T-cell (primary cell): Measurements from ENCODE around the gene ZNF121. TPM values are rescaled to one million over a fixed set of nuclear protein-coding genes. Genes with fewer than 3 reads are reported as not detected.

Source experiments
- ATAC-seq, 4 experiments: fragments of 200-7000 bp in 3 of 4; fragments of 150-1000 bp in 1 of 4; cut with Tn5 transposase; replicated peaks in 1 of 4; 1 replicate in 3 of 4; 2 replicates in 1 of 4; pipeline ENCODE4 v1.10.0; 2021; ENCODE audit warnings: moderate library complexity in 3 of 4, mild to moderate bottlenecking in 2 of 4, moderate number of reproducible peaks in 1 of 4
- CTCF ChIA-PET, 2 donors: fragments of 300-600 bp; sonication (Branson Sonifier 250); formaldehyde crosslinking; loops; one replicate each; lab custom pipeline; 2022; ENCODE audit warnings: antibody characterized with exemption in 2 of 2; lab: Charles Lee
- POLR2A ChIA-PET, 2 donors: fragments of 300-600 bp; sonication (Branson Sonifier 250); formaldehyde crosslinking; loops; one replicate each; lab custom pipeline; 2022; ENCODE audit warnings: antibody characterized with exemption in 2 of 2; lab: Charles Lee
- DNase-seq, 35 experiments: peaks; one replicate each; pipeline versions ENCODE4 v3.0.0 to v3.0.0-alpha.2; 2013 to 2023
- H3K27ac ChIP-seq: one replicate; pipeline ENCODE4 v1.5.1; 2013; ENCODE audit warnings: low read length
- H3K27me3 ChIP-seq, 2 experiments: replicated peaks in 1 of 2; 1 replicate in 1 of 2; 2 replicates in 1 of 2; pipeline versions ENCODE4 v1.6.1 to v1.7.0; 2013; ENCODE audit warnings: low read length in 1 of 2, mixed read lengths in 1 of 2; ENCODE audit not compliant: control insufficient read depth in 2 of 2, insufficient read depth in 2 of 2; ENCODE audit errors: extremely low read depth in 1 of 2
- H3K36me3 ChIP-seq, 2 donors: 1 replicate in 1 of 2; 2 replicates in 1 of 2; pipeline versions ENCODE4 v1.6.1 to v1.7.0; 2013; ENCODE audit warnings: low read length in 1 of 2; ENCODE audit not compliant: control insufficient read depth in 2 of 2, insufficient read depth in 1 of 2; ENCODE audit errors: extremely low read depth in 1 of 2
- H3K4me1 ChIP-seq, 2 experiments: 1 replicate in 1 of 2; 2 replicates in 1 of 2; pipeline versions ENCODE4 v1.6.1 to v1.7.0; 2013; ENCODE audit warnings: low read length in 2 of 2, mixed read lengths in 1 of 2; ENCODE audit not compliant: insufficient read depth in 2 of 2, control insufficient read depth in 1 of 2; ENCODE audit errors: extremely low read depth in 1 of 2
- H3K4me3 ChIP-seq, 2 donors: 1 replicate in 1 of 2; 2 replicates in 1 of 2; pipeline versions ENCODE4 v1.5.1 to v1.7.0; 2013; ENCODE audit warnings: mild to moderate bottlenecking in 2 of 2, low read length in 1 of 2, moderate library complexity in 1 of 2; ENCODE audit not compliant: control insufficient read depth in 1 of 2; ENCODE audit errors: extremely low read depth in 1 of 2
- H3K9me3 ChIP-seq: 2 replicates; pipeline ENCODE4 v1.7.0; 2013
- H3K27ac Mint-ChIP-seq, 2 donors: one replicate each; pipeline ENCODE4 v1.8.0; 2020 to 2021; ENCODE audit warnings: mild to moderate bottlenecking in 2 of 2, mixed read lengths in 2 of 2
- H3K27me3 Mint-ChIP-seq, 2 donors: one replicate each; pipeline ENCODE4 v1.8.0; 2021 to 2022; ENCODE audit warnings: mixed read lengths in 2 of 2
- H3K36me3 Mint-ChIP-seq: one replicate; pipeline ENCODE4 v1.8.0; 2021; ENCODE audit warnings: mixed read lengths
- H3K4me1 Mint-ChIP-seq, 3 donors: one replicate each; pipeline ENCODE4 v1.8.0; 2020 to 2022; ENCODE audit warnings: mixed read lengths in 3 of 3, mild to moderate bottlenecking in 1 of 3
- H3K4me3 Mint-ChIP-seq, 3 donors: one replicate each; pipeline ENCODE4 v1.8.0; 2020 to 2022; ENCODE audit warnings: mild to moderate bottlenecking in 3 of 3, mixed read lengths in 3 of 3, moderate library complexity in 3 of 3
- H3K9me3 Mint-ChIP-seq, 3 donors: one replicate each; pipeline ENCODE4 v1.8.0; 2020 to 2022; ENCODE audit warnings: mixed read lengths in 3 of 3
- WGBS: methylation state at CpG from one replicate; pipeline ENCODE4 v1.1.5; 2013; ENCODE audit warnings: missing lambda C conversion rate; ENCODE audit not compliant: insufficient coverage; 5-methylcytosine and 5-hydroxymethylcytosine counted together
- total RNA-seq, 35 experiments: library from RNA in 6 of 35; stranded (reverse) in 6 of 35; fragments of 120-200 nt in 1 of 35; gene quantifications; one replicate each; pipeline versions ENCODE4 v1.2.1 to v1.2.4 and lab custom pipeline; 2013 to 2026

The ZNF121 gene
- total RNA-seq, 5 donors from 2014 or later (not counting 1 experiment from before 2014, with no cell fraction given): 36.6 to 53.4 (median 48.4) TPM

GRCh38 chr19:9528757-9529336 lies 55.5 kb downstream of the ZNF121 start:
- no peaks in the 10 kb centered on the region for H3K4me1 ChIP-seq
- H3K27ac ChIP-seq: no peak overlapping the region
- ChIA-PET POLR2A (no interaction called here), CTCF (no interaction called here)
- Mint-ChIP-seq H3K9me3 (peaks cover 25 to 60% (median 57%) of the 10 kb centered on the region in 3 donors), H3K27ac (no peak overlapping the region), H3K4me1 (no peaks in the 10 kb centered on the region), H3K27me3 (no peaks in the 10 kb centered on the region), H3K4me3 (no peak overlapping the region), H3K36me3 (peaks cover 82% of the 10 kb centered on the region)
- peaks cover 12 to 57% of the 10 kb centered on the region in 2 donors for H3K36me3 ChIP-seq
- H3K27me3 ChIP-seq: no peaks in the 10 kb centered on the region
- no CpG with 5 or more reads among the region's 5 CpGs for WGBS
- H3K9me3 ChIP-seq: peaks cover 28% of the 10 kb centered on the region
- peak in 1 of 35 experiments; percentile 3 for DNase-seq
- no peak for ATAC-seq
- H3K4me3 ChIP-seq: no peak overlapping the region

GRCh38 chr19:9523885-9524474 lies 60.3 kb downstream of the ZNF121 start:
- H3K27me3 Mint-ChIP-seq: no peaks in the 10 kb centered on the region
- no peak overlapping the region for H3K27ac Mint-ChIP-seq
- no peak overlapping the region for H3K4me3 ChIP-seq
- WGBS: no CpG with 5 or more reads among the region's 1 CpG
- peaks cover 5 to 10% of the 10 kb centered on the region in 2 donors for H3K36me3 ChIP-seq
- H3K4me1 Mint-ChIP-seq: no peaks in the 10 kb centered on the region
- no peaks in the 10 kb centered on the region for H3K4me1 ChIP-seq
- no peak overlapping the region for H3K27ac ChIP-seq
- ChIA-PET CTCF (interaction anchor here in 1 of 2 donors (0.5 kb wide), 1 partner anchor 819 kb away, joined by 3 read pairs; no protein-coding TSS in a partner anchor), POLR2A (no interaction called here)
- peaks cover 21% of the 10 kb centered on the region for H3K9me3 ChIP-seq
- H3K27me3 ChIP-seq: peaks cover 0 to 3% of the 10 kb centered on the region in 2 experiments
- H3K9me3 Mint-ChIP-seq: peaks cover 16 to 59% (median 47%) of the 10 kb centered on the region in 3 donors
- DNase-seq: no peak
- H3K36me3 Mint-ChIP-seq: peaks cover 55% of the 10 kb centered on the region
- no peak for ATAC-seq
- H3K4me3 Mint-ChIP-seq: no peak overlapping the region

Other genes starting within 250 kb of the ZNF121 start
- gene ZNF177, start 221.5 kb downstream of the ZNF121 start, total RNA-seq: 1 to 10 TPM in 4 of 5 donors, under 1 TPM in 1; 0.89 to 2.1 (median 1.0) TPM
- gene ZNF266, start 148.9 kb downstream of the ZNF121 start, total RNA-seq: 100 to 1,000 TPM in 1 of 5 donors, 10 to 100 TPM in 4; 44.2 to 117 (median 71.1) TPM
- not detected for gene ZNF560, start 85.9 kb downstream of the ZNF121 start, total RNA-seq
- 10 to 100 TPM in 4 of 5 donors, 1 to 10 TPM in 1; 8.3 to 18.1 (median 13.2) TPM for gene ZNF426, start 45.9 kb downstream of the ZNF121 start, total RNA-seq
- 10 to 100 TPM; 36.7 to 47.2 (median 41.2) TPM for gene ZNF561, start 36.7 kb upstream of the ZNF121 start, total RNA-seq
- 10 to 100 TPM; 13.8 to 23.1 (median 21.7) TPM for gene ZNF562, start 90.6 kb upstream of the ZNF121 start, total RNA-seq
- gene ZNF846, start 184.2 kb upstream of the ZNF121 start, total RNA-seq: 10 to 100 TPM; 13.7 to 19.7 (median 18.4) TPM
- 10 to 100 TPM; 31.5 to 37.7 (median 35.0) TPM for gene FBXL12, start 234.6 kb upstream of the ZNF121 start, total RNA-seq
- gene UBL5, start 243.4 kb upstream of the ZNF121 start, total RNA-seq: 100 to 1,000 TPM; 205 to 228 (median 215) TPM